ENCODE measurements around the gene TSPAN9. TPM values are rescaled to one million over a fixed set of nuclear protein-coding genes. Genes with fewer than 3 reads are reported as not detected.

The TSPAN9 gene
- total and polyA plus RNA-seq, 2 of the 4 experiments (the other 2 are of a cell fraction) = 17.7 to 39.1 TPM

DNA sequence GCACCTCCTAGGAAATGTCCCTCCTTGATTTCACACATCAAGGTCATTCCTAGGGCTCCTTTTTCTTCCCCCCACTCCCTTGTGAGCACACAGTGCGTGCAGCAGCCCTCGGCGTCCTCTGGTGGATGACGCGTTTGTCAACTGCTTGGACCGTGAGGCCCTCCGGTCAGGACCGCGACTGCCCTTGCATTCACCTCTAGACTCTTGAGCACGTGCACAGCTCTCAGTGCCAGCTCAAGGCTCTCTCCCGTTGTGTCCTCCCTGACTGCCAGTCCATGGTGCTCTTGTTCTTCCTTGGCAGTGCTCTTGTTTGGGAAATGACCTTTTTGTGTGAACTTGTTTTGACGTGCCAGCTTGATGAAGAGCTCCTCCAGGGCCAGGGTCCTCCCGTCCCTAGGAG lies 67.9 kb downstream of the TSPAN9 start:
- Histone ChIP-seq H2AFZ (replicated peaks; ENCODE audit: low read length, poor library complexity) (no peak overlapping the region), H3K56ac (ENCODE audit: extremely low read depth, insufficient read depth, low read length) (no peak overlapping the region), H3K4me1 (ENCODE audit: control insufficient read depth, insufficient read depth, low read length) (peaks cover 5% of the 10 kb centered on the region), H4K20me1 (ENCODE audit: insufficient read depth, low read length) (peaks cover 34% of the 10 kb centered on the region), H4K8ac (ENCODE audit: low read depth in 2 of 2, low read length in 2 of 2) (no peak overlapping the region), H2BK120ac (ENCODE audit: low read depth, low read length) (no peak overlapping the region), H3K23ac (ENCODE audit: low read depth, low read length) (no peak overlapping the region; the same call in 1 of the 2 replicates), H3K36me3 (ENCODE audit: control insufficient read depth, insufficient read depth, low read length) (no peaks in the 10 kb centered on the region), H3K9ac (ENCODE audit: low read depth, low read length) (no peak overlapping the region), H3K27me3 (ENCODE audit: control insufficient read depth, insufficient read depth, low read length) (no peaks in the 10 kb centered on the region), H2BK20ac (ENCODE audit: low read depth, low read length) (no peak overlapping the region), H2BK15ac (ENCODE audit: low read depth, low read length) (no peak overlapping the region), H3K9me1 (ENCODE audit: insufficient read depth, low read length) (peaks cover 3% of the 10 kb centered on the region; the same call in 1 of the 2 replicates), H3K4ac (ENCODE audit: low read depth, low read length) (no peak overlapping the region), H3K14ac (replicated peaks; ENCODE audit: low read depth, low read length) (no peak overlapping the region), H2BK5ac (ENCODE audit: low read depth, low read length, poor library complexity, severe bottlenecking) (no peak overlapping the region), H2AK5ac (ENCODE audit: low read depth, low read length) (0 out of 2 replicates have a peak overlapping the region, but pooled peaks have one; percentile 18), H4K91ac (ENCODE audit: insufficient read depth, low read depth, low read length) (no peak overlapping the region), H2AK9ac (replicated peaks; ENCODE audit: low read depth, low read length, poor library complexity) (peak overlapping the region; percentile 33), H3K18ac (ENCODE audit: low read depth, low read length) (no peak overlapping the region), H3K4me2 (ENCODE audit: low read depth, low read length) (no peak overlapping the region), H3K9me3 (ENCODE audit: control insufficient read depth, insufficient read depth, low read length) (no peaks in the 10 kb centered on the region), H3K79me1 (ENCODE audit: low read depth in 1 of 2, low read length in 2 of 2) (peaks cover 0 to 11% of the 10 kb centered on the region in 2 experiments; a peak in 2 of 4 replicates), H3K4me3 (ENCODE audit: insufficient read depth, low read depth, low read length) (no peak overlapping the region), H4K5ac (ENCODE audit: low read depth, low read length) (no peak overlapping the region), H3K27ac (ENCODE audit: insufficient read depth, low read length) (no peak overlapping the region)
- ATAC-seq (ENCODE audit: low read depth) = no peak
- DNase-seq = no peak
- TF ChIP-seq CHD1 (IDR thresholded peaks at IDR 0.05; ENCODE audit: low read depth, low read length) = no peak
- TF ChIP-seq, protein P1, sequence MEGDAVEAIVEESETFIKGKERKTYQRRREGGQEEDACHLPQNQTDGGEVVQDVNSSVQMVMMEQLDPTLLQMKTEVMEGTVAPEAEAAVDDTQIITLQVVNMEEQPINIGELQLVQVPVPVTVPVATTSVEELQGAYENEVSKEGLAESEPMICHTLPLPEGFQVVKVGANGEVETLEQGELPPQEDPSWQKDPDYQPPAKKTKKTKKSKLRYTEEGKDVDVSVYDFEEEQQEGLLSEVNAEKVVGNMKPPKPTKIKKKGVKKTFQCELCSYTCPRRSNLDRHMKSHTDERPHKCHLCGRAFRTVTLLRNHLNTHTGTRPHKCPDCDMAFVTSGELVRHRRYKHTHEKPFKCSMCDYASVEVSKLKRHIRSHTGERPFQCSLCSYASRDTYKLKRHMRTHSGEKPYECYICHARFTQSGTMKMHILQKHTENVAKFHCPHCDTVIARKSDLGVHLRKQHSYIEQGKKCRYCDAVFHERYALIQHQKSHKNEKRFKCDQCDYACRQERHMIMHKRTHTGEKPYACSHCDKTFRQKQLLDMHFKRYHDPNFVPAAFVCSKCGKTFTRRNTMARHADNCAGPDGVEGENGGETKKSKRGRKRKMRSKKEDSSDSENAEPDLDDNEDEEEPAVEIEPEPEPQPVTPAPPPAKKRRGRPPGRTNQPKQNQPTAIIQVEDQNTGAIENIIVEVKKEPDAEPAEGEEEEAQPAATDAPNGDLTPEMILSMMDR (conservative IDR thresholded peaks at IDR 0.05; ENCODE audit: low read depth, low read length) = no peak
- no peak for TF ChIP-seq BHLHE40 (IDR thresholded peaks at IDR 0.05; ENCODE audit: low read depth, low read length)
- TF ChIP-seq, protein P2, sequence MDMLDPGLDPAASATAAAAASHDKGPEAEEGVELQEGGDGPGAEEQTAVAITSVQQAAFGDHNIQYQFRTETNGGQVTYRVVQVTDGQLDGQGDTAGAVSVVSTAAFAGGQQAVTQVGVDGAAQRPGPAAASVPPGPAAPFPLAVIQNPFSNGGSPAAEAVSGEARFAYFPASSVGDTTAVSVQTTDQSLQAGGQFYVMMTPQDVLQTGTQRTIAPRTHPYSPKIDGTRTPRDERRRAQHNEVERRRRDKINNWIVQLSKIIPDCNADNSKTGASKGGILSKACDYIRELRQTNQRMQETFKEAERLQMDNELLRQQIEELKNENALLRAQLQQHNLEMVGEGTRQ (IDR thresholded peaks at IDR 0.05; ENCODE audit: low read depth, low read length) = no peak
- no peak for TF ChIP-seq POLR2A (IDR thresholded peaks at IDR 0.05; ENCODE audit: low read depth, low read length)
- TF ChIP-seq NFE2L2 (IDR thresholded peaks at IDR 0.05; ENCODE audit: low read depth, low read length) = no peak
- TF ChIP-seq MAFK (IDR thresholded peaks at IDR 0.05; ENCODE audit: low read depth, low read length) = no peak
- TF ChIP-seq, protein P3, sequence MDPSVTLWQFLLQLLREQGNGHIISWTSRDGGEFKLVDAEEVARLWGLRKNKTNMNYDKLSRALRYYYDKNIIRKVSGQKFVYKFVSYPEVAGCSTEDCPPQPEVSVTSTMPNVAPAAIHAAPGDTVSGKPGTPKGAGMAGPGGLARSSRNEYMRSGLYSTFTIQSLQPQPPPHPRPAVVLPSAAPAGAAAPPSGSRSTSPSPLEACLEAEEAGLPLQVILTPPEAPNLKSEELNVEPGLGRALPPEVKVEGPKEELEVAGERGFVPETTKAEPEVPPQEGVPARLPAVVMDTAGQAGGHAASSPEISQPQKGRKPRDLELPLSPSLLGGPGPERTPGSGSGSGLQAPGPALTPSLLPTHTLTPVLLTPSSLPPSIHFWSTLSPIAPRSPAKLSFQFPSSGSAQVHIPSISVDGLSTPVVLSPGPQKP (IDR thresholded peaks at IDR 0.05; ENCODE audit: borderline replicate concordance, low read depth, low read length) = no peak
- TF ChIP-seq MXI1 (IDR thresholded peaks at IDR 0.05; ENCODE audit: borderline replicate concordance, low read depth, low read length) = no peak
- TF ChIP-seq RFX5 (IDR thresholded peaks at IDR 0.05; ENCODE audit: low read depth, low read length) = no peak
- TF ChIP-seq FOS (IDR thresholded peaks at IDR 0.05; ENCODE audit: low read depth, low read length) = no peak
- TF ChIP-seq MAZ (IDR thresholded peaks at IDR 0.05; ENCODE audit: borderline replicate concordance, low read depth, low read length) = no peak
- TF ChIP-seq RAD21 (IDR thresholded peaks at IDR 0.05; ENCODE audit: low read length) = no peak
- TF ChIP-seq RCOR1 (IDR thresholded peaks at IDR 0.05; ENCODE audit: insufficient replicate concordance, low read length) = no peak
- no peak for TF ChIP-seq SMC3 (IDR thresholded peaks at IDR 0.05; ENCODE audit: low read depth, low read length)
- no peak for TF ChIP-seq CEBPB (IDR thresholded peaks at IDR 0.05; ENCODE audit: low read depth, low read length)
- dilution Hi-C loops (cut with HindIII; ENCODE audit: low sequenced_read_pairs, unreplicated experiment) (no loop called here), intact Hi-C loops (cut with micrococcal nuclease) (no loop called here), in situ Hi-C loops (cut with MboI; ENCODE audit: low sequenced_read_pairs) (no loop called here)
- WGBS, 2 experiments (ENCODE audit: extremely low coverage in 2 of 2, insufficient read length in 1 of 2) = 80% methylated on average over 6 of the region's 13 CpGs; no CpG with 5 or more reads in 1 of the 2 experiments
- BruUV-seq (replicated peaks) = no TSS peak
- ChIA-PET POLR2A (ENCODE audit: unreplicated experiment) (no interaction called here), CTCF (interaction anchor here (1.0 kb wide), 1 partner anchor 10 kb away, joined by 3 read pairs; no protein-coding TSS in a partner anchor)
